ENCODE measurements around the gene SORCS2. TPM values are rescaled to one million over a fixed set of nuclear protein-coding genes. Genes with fewer than 3 reads are reported as not detected.

The SORCS2 gene
- polyA plus RNA-seq, 3 donors, result 0.46 to 0.55 TPM; not detected in 1

- no peaks in the 10 kb centered on the region for H3K79me2 ChIP-seq (ENCODE audit: insufficient read depth, low read length)
- H3K27ac ChIP-seq (ENCODE audit: low read depth in 1 of 2, low read length in 2 of 2), result peak overlapping the region; percentile 84 to 92
- Mint-ChIP-seq H3K4me3 (peak overlapping the region; percentile 70 to 83), H3K36me3 (peaks cover 24% of the 10 kb centered on the region in 2 donors), H3K27me3 (ENCODE audit: low read depth in 3 of 3) (peaks cover 4 to 36% (median 11%) of the 10 kb centered on the region in 3 donors), H3K4me1 (peaks cover 90% of the 10 kb centered on the region), H3K9me3 (peaks cover 0 to 22% (median 8%) of the 10 kb centered on the region in 7 donors), H3K27ac (peak overlapping the region; percentile 96 to 100 (median 99))
- no peak overlapping the region for H3K9ac ChIP-seq (ENCODE audit: insufficient read depth, low read length, poor library complexity, severe bottlenecking)
- no peaks in the 10 kb centered on the region for H3K27me3 ChIP-seq (ENCODE audit: control insufficient read depth in 2 of 2, insufficient read depth in 2 of 2, low read length in 2 of 2)
- H3K4me3 ChIP-seq (replicated peaks in 1 of 3; ENCODE audit: low read depth in 2 of 3, low read length in 3 of 3), result peak overlapping the region in 1 of 3 experiments; percentile 54
- no peaks in the 10 kb centered on the region for H3K36me3 ChIP-seq (replicated peaks in 1 of 2; ENCODE audit: control insufficient read depth in 1 of 2, insufficient read depth in 2 of 2, low read length in 2 of 2)
- 41% methylated on average over 21 of the region's 23 CpGs for WGBS (ENCODE audit: insufficient coverage)
- H2AFZ ChIP-seq (ENCODE audit: insufficient read depth, low read depth, low read length, poor library complexity, severe bottlenecking), result no peak overlapping the region
- intact Hi-C loops (cut with micrococcal nuclease), result loop anchor here (1.0 to 10.0 kb wide), 2 partner anchors 9 to 943 kb away; partner anchors contain the start of gene MRFAP1L1 (in 1 of the 2)
- H3K4me2 ChIP-seq (replicated peaks; ENCODE audit: extremely low read depth, low read length, poor library complexity, severe bottlenecking), result peak overlapping the region; percentile 56
- DNase-seq, result peak; percentile 96 to 99 (median 98)
- H4K20me1 ChIP-seq (ENCODE audit: insufficient read depth, low read length), result no peaks in the 10 kb centered on the region
- peaks cover 0 to 3% of the 10 kb centered on the region in 2 donors for H3K9me3 ChIP-seq (replicated peaks in 1 of 2; ENCODE audit: control insufficient read depth in 1 of 2, insufficient read depth in 1 of 2, low read length in 2 of 2)
- peaks cover 76 to 88% of the 10 kb centered on the region in 2 donors for H3K4me1 ChIP-seq (ENCODE audit: control insufficient read depth in 1 of 2, insufficient read depth in 2 of 2, low read length in 2 of 2)
- TF ChIP-seq, protein P1, sequence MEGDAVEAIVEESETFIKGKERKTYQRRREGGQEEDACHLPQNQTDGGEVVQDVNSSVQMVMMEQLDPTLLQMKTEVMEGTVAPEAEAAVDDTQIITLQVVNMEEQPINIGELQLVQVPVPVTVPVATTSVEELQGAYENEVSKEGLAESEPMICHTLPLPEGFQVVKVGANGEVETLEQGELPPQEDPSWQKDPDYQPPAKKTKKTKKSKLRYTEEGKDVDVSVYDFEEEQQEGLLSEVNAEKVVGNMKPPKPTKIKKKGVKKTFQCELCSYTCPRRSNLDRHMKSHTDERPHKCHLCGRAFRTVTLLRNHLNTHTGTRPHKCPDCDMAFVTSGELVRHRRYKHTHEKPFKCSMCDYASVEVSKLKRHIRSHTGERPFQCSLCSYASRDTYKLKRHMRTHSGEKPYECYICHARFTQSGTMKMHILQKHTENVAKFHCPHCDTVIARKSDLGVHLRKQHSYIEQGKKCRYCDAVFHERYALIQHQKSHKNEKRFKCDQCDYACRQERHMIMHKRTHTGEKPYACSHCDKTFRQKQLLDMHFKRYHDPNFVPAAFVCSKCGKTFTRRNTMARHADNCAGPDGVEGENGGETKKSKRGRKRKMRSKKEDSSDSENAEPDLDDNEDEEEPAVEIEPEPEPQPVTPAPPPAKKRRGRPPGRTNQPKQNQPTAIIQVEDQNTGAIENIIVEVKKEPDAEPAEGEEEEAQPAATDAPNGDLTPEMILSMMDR (IDR thresholded peaks at IDR 0.05), result no peak
Observed at GRCh38 chr4:7647600-7648543, 455.5 kb downstream of the SORCS2 start.

DNA sequence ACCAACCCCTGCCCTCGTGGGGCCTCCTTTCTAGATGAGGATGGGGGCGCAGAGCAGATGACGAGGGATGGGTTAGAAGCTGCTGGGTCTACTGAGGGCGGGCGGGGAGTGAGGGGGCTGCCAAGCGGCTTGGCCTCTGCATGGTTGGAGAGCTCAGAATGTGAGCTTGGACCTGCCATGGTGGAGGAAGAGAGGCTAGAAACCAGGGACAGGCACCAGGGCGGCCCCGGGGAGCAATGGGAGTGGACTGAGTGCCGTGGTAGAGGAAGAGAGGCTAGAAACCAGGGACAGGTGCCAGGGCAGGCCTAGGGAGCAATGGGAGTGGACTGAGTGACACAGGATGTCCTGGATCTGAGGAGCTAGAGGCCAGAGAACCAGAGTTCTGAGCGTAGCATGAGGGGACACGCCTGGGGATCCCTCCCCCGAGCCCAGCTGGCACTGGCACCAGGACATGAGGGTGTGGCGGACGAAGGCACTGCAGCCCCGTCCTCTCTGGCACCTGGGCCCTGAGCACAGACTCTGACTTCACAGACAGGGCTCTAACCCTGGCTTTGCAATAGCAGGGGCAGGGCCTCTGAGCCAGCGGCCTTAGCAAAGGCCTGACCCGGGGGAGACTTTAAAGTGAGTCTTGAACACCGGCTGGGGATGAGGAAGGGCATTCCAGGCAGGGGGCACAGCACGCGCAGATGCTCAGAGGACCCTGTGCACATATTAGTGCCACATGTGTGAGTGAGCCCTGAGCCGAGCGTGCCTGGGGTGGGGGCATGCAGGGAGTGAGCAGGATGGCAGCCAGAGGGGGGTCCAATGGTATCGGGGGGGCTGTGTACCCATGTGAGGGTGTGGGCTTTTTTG is 456.4 kb downstream of the SORCS2 start:
- Histone ChIP-seq H3K4me2 (replicated peaks; ENCODE audit: extremely low read depth, low read length, poor library complexity, severe bottlenecking) (peak overlapping the region; percentile 56), H3K9me3 (replicated peaks in 1 of 2; ENCODE audit: control insufficient read depth in 1 of 2, insufficient read depth in 1 of 2, low read length in 2 of 2) (peaks cover 0 to 3% of the 10 kb centered on the region in 2 donors), H3K27ac (ENCODE audit: low read depth in 1 of 2, low read length in 2 of 2) (peak overlapping the region; percentile 84 to 92), H3K4me3 (replicated peaks in 1 of 3; ENCODE audit: low read depth in 2 of 3, low read length in 3 of 3) (peak overlapping the region in 1 of 3 experiments; percentile 54), H3K79me2 (ENCODE audit: insufficient read depth, low read length) (no peaks in the 10 kb centered on the region), H3K36me3 (replicated peaks in 1 of 2; ENCODE audit: control insufficient read depth in 1 of 2, insufficient read depth in 2 of 2, low read length in 2 of 2) (no peaks in the 10 kb centered on the region), H3K9ac (ENCODE audit: insufficient read depth, low read length, poor library complexity, severe bottlenecking) (peak overlapping the region; percentile 65), H3K27me3 (ENCODE audit: control insufficient read depth in 2 of 2, insufficient read depth in 2 of 2, low read length in 2 of 2) (no peaks in the 10 kb centered on the region), H3K4me1 (ENCODE audit: control insufficient read depth in 1 of 2, insufficient read depth in 2 of 2, low read length in 2 of 2) (peaks cover 84 to 92% of the 10 kb centered on the region in 2 donors), H2AFZ (ENCODE audit: insufficient read depth, low read depth, low read length, poor library complexity, severe bottlenecking) (no peak overlapping the region), H4K20me1 (ENCODE audit: insufficient read depth, low read length) (no peaks in the 10 kb centered on the region)
- whole genome bisulfite sequencing (ENCODE audit: insufficient coverage), result 87% methylated on average over 19 of the region's 23 CpGs
- peaks cover 24 to 25% of the 10 kb centered on the region in 2 donors for H3K36me3 Mint-ChIP-seq
- H3K27me3 Mint-ChIP-seq (ENCODE audit: low read depth in 3 of 3), result peaks cover 3 to 34% (median 13%) of the 10 kb centered on the region in 3 donors
- peak overlapping the region; percentile 96 to 100 (median 99) for H3K27ac Mint-ChIP-seq
- no peak for DNase-seq
- TF ChIP-seq, protein P1 (IDR thresholded peaks at IDR 0.05), result no peak
- H3K9me3 Mint-ChIP-seq, result peaks cover 0 to 24% (median 8%) of the 10 kb centered on the region in 7 donors
- H3K4me3 Mint-ChIP-seq, result peak overlapping the region; percentile 65 to 83
- peaks cover 90% of the 10 kb centered on the region for H3K4me1 Mint-ChIP-seq
- intact Hi-C loops (cut with micrococcal nuclease), result loop anchor here (1.0 to 10.0 kb wide), 2 partner anchors 9 to 944 kb away; partner anchors contain the start of gene MRFAP1L1 (in 1 of the 2)

Measured in CD14-positive monocyte (primary cell).